ENCODE data around the gene NOM1.

Gene NOM1

DNA sequence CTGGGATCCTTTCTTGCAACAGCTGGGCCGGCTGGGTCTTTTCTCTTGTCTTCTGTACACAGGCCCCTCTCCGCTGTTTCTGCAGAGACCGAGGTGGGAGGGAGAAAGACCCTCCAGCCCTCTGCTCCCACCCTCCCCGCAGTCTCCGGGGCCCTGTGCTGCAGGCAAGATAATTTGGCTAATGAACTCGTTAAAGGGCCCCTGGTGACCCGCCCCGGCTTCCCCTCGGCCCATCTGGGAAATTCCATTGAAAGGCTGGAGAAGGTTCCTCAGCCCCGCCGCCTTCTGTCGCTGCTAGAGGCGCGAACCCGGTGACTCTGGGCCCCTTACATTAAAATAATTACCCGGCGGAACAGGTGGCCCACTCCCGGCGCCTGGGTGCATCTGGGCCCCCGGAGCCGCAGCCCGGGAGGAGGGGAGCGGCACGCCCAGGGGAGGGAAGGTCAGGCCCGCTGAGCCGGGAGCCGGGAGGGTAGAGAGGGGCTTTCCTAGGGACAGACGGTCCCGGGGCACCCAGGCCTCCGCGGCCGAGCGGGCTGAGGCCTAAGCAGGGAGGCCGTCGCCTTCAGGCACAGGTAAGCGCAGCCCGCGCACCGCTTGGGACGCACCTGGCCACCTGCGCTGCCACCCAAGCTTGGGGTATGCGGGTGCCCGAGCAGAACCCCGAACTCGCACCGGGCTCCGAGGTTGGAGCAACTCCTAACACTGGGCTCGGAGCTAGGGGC lies 68.3 kb downstream of the NOM1 start:
- no peak for DNase-seq

DNA sequence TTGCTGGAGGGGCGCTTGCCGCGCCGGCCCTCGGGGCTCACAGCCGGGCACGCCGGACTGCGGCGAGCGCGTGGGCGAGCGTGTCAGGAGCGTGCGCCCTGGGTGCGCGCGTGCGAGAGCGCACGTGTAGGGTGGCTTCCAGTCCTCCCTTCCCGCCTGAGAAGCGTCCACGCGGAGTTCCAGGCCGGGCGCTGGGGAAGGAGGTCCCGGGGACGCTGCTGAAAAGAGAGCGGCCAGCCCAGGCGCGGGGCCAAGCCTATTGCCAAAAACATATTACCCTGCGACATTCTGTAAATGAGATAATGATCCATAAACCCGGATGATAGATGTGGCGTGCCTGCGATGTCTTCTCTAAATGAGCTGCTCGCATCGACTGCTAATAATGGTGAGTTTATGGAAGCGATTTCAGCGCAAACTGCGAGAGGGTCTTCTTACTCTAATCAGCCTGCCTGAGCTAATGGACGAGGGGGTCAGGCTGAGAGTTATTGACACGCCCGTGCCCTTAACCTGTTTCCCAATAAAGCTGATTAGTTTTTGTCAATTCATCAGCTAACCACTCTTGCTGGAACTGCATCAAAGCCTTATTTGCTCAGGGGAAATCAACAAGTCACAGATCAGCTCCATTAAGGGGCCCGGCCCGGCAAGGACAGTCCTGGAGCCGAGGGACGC lies 69.0 kb downstream of the NOM1 start:
- no peak for DNase-seq

DNA sequence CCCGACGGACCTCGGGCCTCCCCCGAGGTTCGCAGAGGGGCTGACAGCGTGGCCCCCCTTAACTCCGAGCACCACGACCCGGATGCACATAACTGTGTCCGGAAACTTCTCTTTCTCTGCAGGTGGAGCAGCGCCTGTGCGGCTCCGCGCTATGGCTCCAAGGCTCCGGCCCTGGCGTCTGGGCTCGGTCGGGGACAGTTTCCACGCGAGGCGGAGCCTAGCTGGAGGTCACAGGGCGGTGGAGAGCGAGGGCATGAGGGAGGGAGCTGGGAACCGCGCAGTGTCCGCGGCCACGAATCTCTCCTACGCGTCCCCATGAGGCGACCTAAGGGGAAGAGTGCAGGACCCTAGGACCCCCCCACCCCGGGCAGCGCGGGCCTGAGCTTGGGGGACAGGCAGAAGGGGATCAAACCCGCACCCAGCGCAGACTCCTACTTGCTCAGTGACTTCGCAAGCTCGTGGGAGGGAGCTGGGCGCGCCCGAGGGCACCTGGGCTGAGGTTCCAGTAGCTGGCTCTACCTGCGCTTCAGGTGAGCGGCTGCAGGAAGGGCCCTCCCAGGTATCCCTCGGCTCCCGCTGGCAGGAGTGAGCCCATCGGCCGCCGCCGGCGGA lies 69.6 kb downstream of the NOM1 start:
- no peak for DNase-seq

DNA sequence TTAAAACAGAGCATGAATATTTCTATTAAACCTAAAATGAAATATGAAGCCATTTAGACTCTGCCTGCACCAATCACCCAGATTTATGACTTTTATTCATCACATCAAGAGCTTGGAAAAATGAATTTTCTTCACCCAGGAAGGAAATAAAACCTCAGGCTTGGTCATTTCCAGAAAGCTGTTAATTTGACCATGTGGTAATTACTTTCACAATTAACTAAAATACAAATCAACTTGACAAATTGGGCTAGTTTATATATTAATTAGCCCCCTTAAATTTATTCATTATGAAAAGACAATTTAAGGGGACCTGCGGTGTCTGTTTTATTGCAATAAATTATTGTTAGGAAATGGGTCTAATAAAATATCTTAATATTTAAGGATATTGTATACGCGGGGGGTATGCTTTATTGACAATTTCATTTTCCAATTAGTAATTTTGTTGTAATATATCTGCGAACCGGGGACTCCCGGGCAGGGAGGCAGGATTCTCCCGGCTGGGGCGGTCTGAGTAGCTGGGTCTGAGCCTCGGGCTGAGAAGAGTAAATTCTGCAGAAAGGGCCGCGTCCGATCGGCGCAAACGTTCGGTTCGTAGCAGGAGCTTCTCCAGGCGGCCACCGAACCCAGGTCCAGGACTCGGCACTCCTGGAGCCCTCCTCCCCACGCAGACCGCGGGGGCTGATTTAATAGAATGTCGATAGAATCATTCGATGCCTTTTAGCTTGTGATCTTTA lies 70.4 kb downstream of the NOM1 start:
- no peak for DNase-seq

DNA sequence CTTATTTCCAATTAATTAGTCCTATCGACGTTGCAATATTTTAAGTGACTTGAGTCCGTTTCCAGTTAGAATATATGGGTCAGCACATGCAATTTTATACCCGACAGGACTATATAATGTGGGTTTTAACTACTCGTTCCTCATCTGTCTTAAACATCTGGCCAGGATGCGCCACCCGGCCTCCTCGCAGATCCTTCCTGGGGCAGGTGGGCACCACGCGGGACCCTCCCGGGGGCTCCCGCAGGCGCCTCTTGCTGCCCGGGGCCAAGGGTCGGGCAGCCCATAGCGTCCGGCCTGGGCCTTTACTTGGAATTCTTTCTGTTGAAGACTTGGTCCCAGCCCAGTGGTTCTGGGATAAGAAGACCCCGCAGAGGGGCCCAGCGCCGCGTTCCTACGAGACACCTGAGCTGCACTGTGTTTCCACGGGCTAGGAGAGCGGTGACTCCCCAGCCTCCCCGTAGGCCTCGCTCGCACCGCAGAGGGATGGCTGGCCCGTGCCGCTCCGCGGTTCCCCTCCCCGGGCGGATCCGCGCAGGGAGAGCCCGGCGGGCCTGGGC lies 71.1 kb downstream of the NOM1 start:
- no peak for DNase-seq

DNA sequence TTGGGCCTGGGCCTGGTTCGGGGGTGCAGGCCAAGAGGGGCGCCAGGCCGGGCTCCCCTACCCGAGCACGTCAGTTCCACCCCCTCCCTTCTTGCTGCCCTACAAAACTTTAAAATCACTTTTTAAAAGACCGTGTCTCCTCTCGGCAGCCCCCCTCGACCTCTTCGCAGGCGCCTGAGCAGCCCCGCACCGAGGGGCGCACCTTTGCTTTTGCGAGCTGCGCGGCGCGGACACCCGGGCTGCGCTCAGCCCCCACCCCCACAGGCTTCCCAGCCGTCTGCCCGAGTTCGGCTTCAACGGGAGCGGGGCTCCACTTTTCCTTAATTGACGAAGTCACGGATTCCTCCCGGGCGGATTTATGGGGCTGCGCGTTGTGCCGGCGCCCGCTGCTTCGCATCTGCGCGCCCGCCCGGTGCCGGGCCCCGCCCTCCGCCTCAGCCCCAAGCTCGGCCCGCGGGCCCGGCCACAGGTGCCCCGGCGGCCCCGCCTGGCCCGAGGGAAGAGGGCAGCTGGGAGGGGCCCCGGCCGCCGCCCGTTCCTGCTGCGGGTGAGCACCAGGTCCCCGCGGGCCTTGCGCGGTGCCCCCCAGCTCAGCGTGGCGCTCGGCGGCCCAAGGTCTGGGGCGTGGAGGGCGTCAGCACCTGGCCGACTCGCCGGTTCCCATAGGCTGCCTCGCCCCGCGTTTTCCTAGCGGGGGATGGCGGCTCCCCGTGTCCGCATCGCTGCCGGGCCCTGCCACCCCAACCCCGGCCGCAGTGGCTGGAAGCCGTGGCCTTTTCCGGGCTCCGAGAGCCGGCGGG lies 71.8 kb downstream of the NOM1 start:
- no peak for DNase-seq

DNA sequence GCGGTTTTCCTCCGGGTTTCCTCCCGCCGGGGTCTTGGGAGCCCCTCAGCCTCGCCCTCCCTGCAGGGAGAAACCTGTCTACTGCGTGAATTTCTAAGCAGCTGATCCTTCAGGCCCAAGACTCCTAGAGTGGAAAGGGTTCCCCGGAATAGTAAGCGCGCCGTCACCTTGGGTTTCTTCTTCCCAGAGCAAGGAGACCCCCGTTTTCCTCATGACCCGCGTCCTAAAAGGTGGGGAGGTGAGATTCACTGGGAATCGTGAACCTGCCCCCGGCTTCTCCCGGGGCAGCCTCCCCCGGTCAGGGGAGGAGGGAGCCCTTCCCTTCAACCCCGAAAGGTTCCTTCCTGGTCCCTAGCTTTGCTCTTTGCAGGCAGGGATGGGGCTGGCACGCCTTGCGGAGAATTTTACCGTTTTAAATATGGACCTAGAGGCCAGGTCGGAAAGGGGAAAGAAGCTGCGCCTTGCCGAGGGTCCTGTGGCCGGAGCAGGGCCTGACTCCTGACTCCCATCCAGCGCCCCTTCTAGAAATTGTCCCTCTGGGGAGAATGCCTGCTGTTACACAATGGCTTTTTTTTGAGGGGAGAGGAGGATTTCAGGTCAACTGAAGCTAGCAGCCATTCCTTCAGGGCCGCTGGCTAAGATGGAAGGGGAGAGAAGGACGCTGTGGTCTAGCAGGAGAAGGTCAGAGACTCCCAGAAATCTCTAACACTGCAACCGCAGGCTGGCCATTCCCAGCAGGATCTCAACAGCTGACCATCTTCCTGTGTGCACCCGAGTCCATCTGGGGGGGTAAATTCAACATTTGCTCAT lies 72.6 kb downstream of the NOM1 start:
- no peak for DNase-seq

Measured in CD4-positive, alpha-beta T cell treated with Interleukin-4 for 4 hours (primary cell).